MM.1S (cell line): ENCODE results near the gene AGAP2.

Experiments used
- DNase-seq: peaks from one replicate; pipeline ENCODE4 v3.0.0-alpha.2; 2015
- H2AFZ ChIP-seq: fragments of 300-600 bp; sonication (generic); 2 replicates; pipeline ENCODE4 v1.6.0; 2016; ENCODE audit warnings: antibody characterized with exemption, low read length
- H3F3A ChIP-seq: fragments of 300-600 bp; sonication (generic); 2 replicates; pipeline ENCODE4 v1.6.1; 2016; ENCODE audit warnings: mild to moderate bottlenecking, antibody characterized with exemption, low read length, moderate library complexity, mixed read lengths; ENCODE audit not compliant: insufficient read depth
- H3K27ac ChIP-seq: fragments of 300-600 bp; sonication (generic); 2 replicates; pipeline ENCODE4 v1.5.1; 2016; ENCODE audit warnings: mild to moderate bottlenecking, low read length
- H3K27me3 ChIP-seq: fragments of 300-600 bp; sonication (generic); replicated peaks from 2 replicates; pipeline ENCODE4 v1.6.0; 2016; ENCODE audit warnings: low read length; ENCODE audit not compliant: insufficient read depth
- H3K36me3 ChIP-seq: fragments of 300-600 bp; sonication (generic); replicated peaks from 2 replicates; pipeline ENCODE4 v1.6.1; 2016; ENCODE audit warnings: mild to moderate bottlenecking, low read length, mixed read lengths; ENCODE audit not compliant: insufficient read depth
- H3K4me1 ChIP-seq: fragments of 300-600 bp; sonication (generic); 2 replicates; pipeline ENCODE4 v1.6.1; 2016; ENCODE audit warnings: low read length, mixed read lengths
- H3K4me2 ChIP-seq: fragments of 300-600 bp; sonication (generic); 2 replicates; pipeline ENCODE4 v1.6.0; 2016; ENCODE audit warnings: low read depth, low read length
- H3K4me3 ChIP-seq: fragments of 300-600 bp; sonication (generic); 2 replicates; pipeline ENCODE4 v1.5.1; 2016; ENCODE audit warnings: low read length, mixed read lengths
- H3K79me2 ChIP-seq: fragments of 300-600 bp; sonication (generic); 2 replicates; pipeline ENCODE4 v1.6.1; 2016; ENCODE audit warnings: mixed run types, low read length, mixed read lengths
- H3K9ac ChIP-seq: fragments of 300-600 bp; sonication (generic); 2 replicates; pipeline ENCODE4 v1.6.1; 2016; ENCODE audit warnings: low read length, mixed read lengths
- H3K9me2 ChIP-seq: fragments of 300-600 bp; sonication (generic); replicated peaks from 2 replicates; pipeline ENCODE4 v1.6.1; 2016; ENCODE audit warnings: mild to moderate bottlenecking, low read length, mixed read lengths; ENCODE audit not compliant: insufficient read depth
- H3K9me3 ChIP-seq: fragments of 300-600 bp; sonication (generic); replicated peaks from 2 replicates; pipeline ENCODE4 v1.6.1; 2016; ENCODE audit warnings: mild to moderate bottlenecking, low read length, mixed read lengths; ENCODE audit not compliant: insufficient read depth
- H4K20me1 ChIP-seq: fragments of 300-600 bp; sonication (generic); 2 replicates; pipeline ENCODE4 v1.6.1; 2016; ENCODE audit warnings: mild to moderate bottlenecking, low read length, moderate library complexity, mixed read lengths; ENCODE audit not compliant: insufficient read depth
- EZH2 ChIP-seq: fragments of 300-600 bp; sonication (generic); optimal IDR thresholded peaks from 2 replicates; pipeline ENCODE3; 2017; ENCODE audit warnings: low read depth, mild to moderate bottlenecking, antibody characterized with exemption, low read length, mixed read lengths
- EZH2phosphoT487 ChIP-seq: fragments of 300-600 bp; sonication (generic); IDR thresholded peaks from 2 replicates; pipeline ENCODE4 v1.6.1; 2018; ENCODE audit warnings: antibody characterized with exemption, low read length
- TF ChIP-seq, protein P1 (sequence below): fragments of 300-600 bp; sonication (generic); IDR thresholded peaks from 2 replicates; pipeline ENCODE4 v1.5.1; 2016; ENCODE audit warnings: antibody characterized with exemption, low read length, mixed read lengths

Gene AGAP2

GRCh38 chr12:57739914-57740538 lies 1.5 kb upstream of the AGAP2 start:
- Histone ChIP-seq H3K9me2 (no peaks in the 10 kb centered on the region), H3K4me3 (no peak overlapping the region), H3F3A (peaks cover 15% of the 10 kb centered on the region; the same call in 1 of the 2 replicates), H3K4me2 (peak overlapping the region; percentile 72; the same call in 1 of the 2 replicates), H3K4me1 (peaks cover 28% of the 10 kb centered on the region), H2AFZ (no peak overlapping the region), H3K27ac (no peak overlapping the region), H3K79me2 (peaks cover 36% of the 10 kb centered on the region), H3K36me3 (no peaks in the 10 kb centered on the region), H3K9ac (no peak overlapping the region), H3K9me3 (no peaks in the 10 kb centered on the region), H4K20me1 (no peaks in the 10 kb centered on the region; the same call in 1 of the 2 replicates), H3K27me3 (no peaks in the 10 kb centered on the region)
- DNase-seq: no peak
- no peak for TF ChIP-seq EZH2phosphoT487
- no peak for TF ChIP-seq EZH2
- TF ChIP-seq, protein P1, sequence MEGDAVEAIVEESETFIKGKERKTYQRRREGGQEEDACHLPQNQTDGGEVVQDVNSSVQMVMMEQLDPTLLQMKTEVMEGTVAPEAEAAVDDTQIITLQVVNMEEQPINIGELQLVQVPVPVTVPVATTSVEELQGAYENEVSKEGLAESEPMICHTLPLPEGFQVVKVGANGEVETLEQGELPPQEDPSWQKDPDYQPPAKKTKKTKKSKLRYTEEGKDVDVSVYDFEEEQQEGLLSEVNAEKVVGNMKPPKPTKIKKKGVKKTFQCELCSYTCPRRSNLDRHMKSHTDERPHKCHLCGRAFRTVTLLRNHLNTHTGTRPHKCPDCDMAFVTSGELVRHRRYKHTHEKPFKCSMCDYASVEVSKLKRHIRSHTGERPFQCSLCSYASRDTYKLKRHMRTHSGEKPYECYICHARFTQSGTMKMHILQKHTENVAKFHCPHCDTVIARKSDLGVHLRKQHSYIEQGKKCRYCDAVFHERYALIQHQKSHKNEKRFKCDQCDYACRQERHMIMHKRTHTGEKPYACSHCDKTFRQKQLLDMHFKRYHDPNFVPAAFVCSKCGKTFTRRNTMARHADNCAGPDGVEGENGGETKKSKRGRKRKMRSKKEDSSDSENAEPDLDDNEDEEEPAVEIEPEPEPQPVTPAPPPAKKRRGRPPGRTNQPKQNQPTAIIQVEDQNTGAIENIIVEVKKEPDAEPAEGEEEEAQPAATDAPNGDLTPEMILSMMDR: no peak

DNA sequence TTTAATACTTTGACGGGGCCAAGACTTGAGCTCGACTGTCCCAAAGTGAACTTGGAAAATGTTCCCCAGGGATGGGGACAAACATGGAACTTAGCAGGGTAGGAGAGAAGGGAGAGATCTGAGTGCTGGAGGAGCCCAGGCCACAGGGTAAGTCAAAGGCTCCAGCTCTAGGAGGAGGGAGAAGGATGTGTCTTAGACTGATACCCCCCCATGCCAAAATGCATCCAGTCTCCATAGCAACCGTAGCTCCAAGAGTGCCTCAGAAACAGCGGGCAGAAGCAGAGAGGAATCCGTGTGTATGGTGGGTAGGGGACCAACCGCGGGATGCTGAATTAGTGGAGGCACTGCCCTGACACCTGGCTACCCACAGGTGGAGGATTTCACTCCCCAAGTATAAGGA lies 845 bp upstream of the AGAP2 start:
- DNase-seq: no peak
- no peak overlapping the region for H3K27ac ChIP-seq
- peaks cover 35% of the 10 kb centered on the region for H3K79me2 ChIP-seq
- H3F3A ChIP-seq: peaks cover 15% of the 10 kb centered on the region; the same call in 1 of the 2 replicates
- H3K9me2 ChIP-seq: no peaks in the 10 kb centered on the region
- H3K36me3 ChIP-seq: no peaks in the 10 kb centered on the region
- TF ChIP-seq, protein P1: no peak
- no peak for TF ChIP-seq EZH2
- TF ChIP-seq EZH2phosphoT487: no peak
- no peaks in the 10 kb centered on the region for H3K27me3 ChIP-seq
- no peaks in the 10 kb centered on the region for H3K9me3 ChIP-seq
- H4K20me1 ChIP-seq: no peaks in the 10 kb centered on the region; the same call in 1 of the 2 replicates
- H3K4me3 ChIP-seq: no peak overlapping the region
- peaks cover 28% of the 10 kb centered on the region for H3K4me1 ChIP-seq
- H2AFZ ChIP-seq: no peak overlapping the region
- no peak overlapping the region for H3K9ac ChIP-seq
- H3K4me2 ChIP-seq: no peak overlapping the region

- H3K9me3 ChIP-seq: no peaks in the 10 kb centered on the region
- no peaks in the 10 kb centered on the region for H3K9me2 ChIP-seq
- no peak overlapping the region for H3K4me2 ChIP-seq
- H3K27ac ChIP-seq: no peak overlapping the region
- DNase-seq: no peak
- peaks cover 19% of the 10 kb centered on the region for H3K4me1 ChIP-seq
- H3K9ac ChIP-seq: no peak overlapping the region
- peaks cover 35% of the 10 kb centered on the region for H3K79me2 ChIP-seq
- H3F3A ChIP-seq: peaks cover 10% of the 10 kb centered on the region; the same call in 1 of the 2 replicates
- no peak overlapping the region for H3K4me3 ChIP-seq
- H3K36me3 ChIP-seq: no peaks in the 10 kb centered on the region
- TF ChIP-seq, protein P1: no peak
- no peak for TF ChIP-seq EZH2phosphoT487
- no peak for TF ChIP-seq EZH2
- no peaks in the 10 kb centered on the region; the same call in 1 of the 2 replicates for H4K20me1 ChIP-seq
- no peak overlapping the region for H2AFZ ChIP-seq
- no peaks in the 10 kb centered on the region for H3K27me3 ChIP-seq
Measured at GRCh38 chr12:57737467-57738460, 778 bp downstream of the AGAP2 start.
